Left ventricle myocardium inferior (tissue), 1 donor: ENCODE results near the gene EIF3A. TPM values are rescaled to one million over a fixed set of nuclear protein-coding genes. Genes with fewer than 3 reads are reported as not detected.
"Not testable (repeated sequence)": the region's sequence is repeated elsewhere in the genome, so short reads cannot be mapped to it uniquely, and the experiment has no call there.

Source experiments
- DNase-seq: peaks from one replicate; pipeline ENCODE4 v3.0.0-alpha.2; 2020
- H3K27ac ChIP-seq: fragments of 200-600 bp; replicated peaks from 2 replicates; pipeline ENCODE4 v1.8.0; 2021
- H3K27me3 ChIP-seq: fragments of 200-600 bp; 2 replicates; pipeline ENCODE4 v1.8.0; 2021; ENCODE audit warnings: low read depth
- H3K36me3 ChIP-seq: fragments of 200-600 bp; 2 replicates; pipeline ENCODE4 v1.8.0; 2021
- H3K4me1 ChIP-seq: fragments of 200-600 bp; 2 replicates; pipeline ENCODE4 v1.8.0; 2021
- H3K4me3 ChIP-seq: fragments of 200-600 bp; 2 replicates; pipeline ENCODE4 v1.8.0; 2021; ENCODE audit warnings: mild to moderate bottlenecking, moderate library complexity
- H3K9me3 ChIP-seq: fragments of 200-600 bp; replicated peaks from 2 replicates; pipeline ENCODE4 v1.8.0; 2021
- CTCF ChIP-seq: fragments of 200-600 bp; IDR thresholded peaks from 2 replicates; pipeline ENCODE4 v1.8.0; 2021; ENCODE audit warnings: antibody characterized with exemption, mild to moderate bottlenecking, borderline replicate concordance
- intact Hi-C: fragments of 100-400 bp; cut with micrococcal nuclease; formaldehyde crosslinking; loops from one replicate; pipeline ENCODE4 v1.11.0; 2022
- total RNA-seq: library from RNA; stranded (reverse); fragmentation: NEBNext Ultra II Directional; extraction: Animal tissue kit (Norgen Biotek cat#: 25700); gene quantifications from one replicate; pipeline ENCODE4 v1.2.1, GENCODE V29; 2021
- donor health status: DM: no; HTN: yes; CAD: no; lungs with severe emphysema.

Gene EIF3A
- total RNA-seq, 1 donor from 2014 or later: 103 TPM

DNA sequence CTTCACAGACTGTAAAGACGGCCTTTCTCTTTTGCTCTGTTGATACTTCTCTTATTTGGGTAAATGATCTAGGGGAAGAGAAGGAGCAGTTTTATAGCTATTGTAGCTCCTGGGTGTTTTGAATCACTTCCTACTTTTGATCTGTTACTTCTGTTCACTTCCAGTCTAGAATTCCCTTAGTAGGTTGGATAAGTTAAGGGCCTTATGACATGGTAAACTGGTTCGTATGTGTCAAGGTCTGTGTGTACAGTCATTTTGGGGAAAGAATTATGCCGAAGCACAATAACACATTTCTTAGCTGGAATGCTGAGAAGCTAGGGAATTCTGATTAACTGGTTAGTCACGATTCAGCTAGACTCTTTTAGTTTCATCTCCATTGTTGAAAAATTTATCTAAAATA is 31.4 kb upstream of the EIF3A start:
- H3K36me3 ChIP-seq: peaks cover 74% of the 10 kb centered on the region
- H3K9me3 ChIP-seq: no peaks in the 10 kb centered on the region
- no peaks in the 10 kb centered on the region for H3K4me1 ChIP-seq
- H3K27ac ChIP-seq: no peak overlapping the region
- intact Hi-C loops: no loop called here
- no peak for DNase-seq
- no peak for TF ChIP-seq CTCF
- no peak overlapping the region for H3K4me3 ChIP-seq
- no peaks in the 10 kb centered on the region for H3K27me3 ChIP-seq

DNA sequence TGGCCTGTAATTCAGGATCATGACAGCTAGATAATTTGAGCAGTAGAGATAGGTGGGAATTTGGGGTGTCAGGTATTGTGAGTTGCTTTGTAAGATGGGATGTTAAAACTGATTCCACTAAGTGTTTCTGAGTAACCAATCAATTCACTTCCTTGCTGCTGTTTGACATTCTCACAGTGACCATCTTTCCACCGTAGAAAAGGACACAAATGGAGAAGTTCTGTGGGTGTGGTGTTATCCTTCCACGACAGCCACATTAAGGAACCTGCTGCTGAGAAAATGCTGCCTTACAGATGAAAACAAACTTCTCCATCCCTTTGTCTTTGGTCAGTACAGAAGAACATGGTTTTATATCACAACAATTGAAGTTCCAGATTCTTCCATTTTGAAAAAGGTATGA is 27.2 kb upstream of the EIF3A start:
- intact Hi-C loops, H3K9me3 ChIP-seq, H3K4me3 ChIP-seq: not testable (repeated sequence)

DNA sequence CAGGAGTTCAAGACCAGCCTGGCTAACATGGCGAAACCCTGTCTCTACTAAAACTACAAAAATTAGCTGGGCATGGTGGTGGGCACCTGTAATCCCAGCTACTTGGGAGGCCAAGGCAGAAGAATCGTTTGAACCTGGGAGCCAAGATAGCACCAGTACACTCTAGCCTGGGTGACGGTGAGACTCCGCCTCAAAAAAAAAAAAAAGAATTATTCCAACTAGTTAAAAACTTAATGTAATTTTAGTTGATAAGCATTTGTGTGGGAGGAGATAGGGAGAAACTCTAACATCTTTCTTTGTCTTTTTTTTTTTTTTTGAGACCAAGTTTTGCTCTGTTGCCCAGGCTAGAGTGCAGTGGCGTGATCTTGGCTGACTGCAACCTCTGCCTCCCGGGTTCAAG is 26.5 kb upstream of the EIF3A start:
- H3K9me3 ChIP-seq, DNase-seq, H3K4me3 ChIP-seq, H3K27me3 ChIP-seq, H3K27ac ChIP-seq, intact Hi-C loops: not testable (repeated sequence)
- Histone ChIP-seq H3K36me3 (peaks cover 41% of the 10 kb centered on the region), H3K4me1 (peaks cover 17% of the 10 kb centered on the region)

More for the DNA sequence above, 27.2 kb upstream of the EIF3A start:
- peaks cover 17% of the 10 kb centered on the region for H3K4me1 ChIP-seq
- H3K36me3 ChIP-seq: peaks cover 48% of the 10 kb centered on the region
- H3K27me3 ChIP-seq, H3K27ac ChIP-seq, DNase-seq: not testable (repeated sequence)

GRCh38 chr10:119105899-119106298 is 25.3 kb upstream of the EIF3A start:
- H3K27me3 ChIP-seq, H3K9me3 ChIP-seq, H3K4me3 ChIP-seq, H3K27ac ChIP-seq, DNase-seq, intact Hi-C loops: not testable (repeated sequence)
- Histone ChIP-seq H3K4me1 (peaks cover 17% of the 10 kb centered on the region), H3K36me3 (peaks cover 29% of the 10 kb centered on the region)

- peaks cover 20% of the 10 kb centered on the region for H3K4me1 ChIP-seq
- peaks cover 22% of the 10 kb centered on the region for H3K36me3 ChIP-seq
- H3K27me3 ChIP-seq: no peaks in the 10 kb centered on the region
- intact Hi-C loops: no loop called here
- H3K9me3 ChIP-seq: no peaks in the 10 kb centered on the region
- no peak for TF ChIP-seq CTCF
- H3K4me3 ChIP-seq: peak overlapping the region; percentile 92
- DNase-seq: no peak
- no peak overlapping the region for H3K27ac ChIP-seq
These were observed 24.5 kb upstream of the EIF3A start for GRCh38 chr10:119105155-119105554.

- DNase-seq: peak; percentile 19
- TF ChIP-seq CTCF: no peak
These were observed 24.0 kb upstream of the EIF3A start for GRCh38 chr10:119104654-119105015.

GRCh38 chr10:119103903-119104653 is 23.5 kb upstream of the EIF3A start, which contains the start of gene DENND10:
Gene DENND10 (plus strand): TSS chr10:119104113. CDS start chr10:119104143, 30 bp downstream.
- Histone ChIP-seq H3K27me3 (no peaks in the 10 kb centered on the region), H3K4me3 (peak within 1 kb of the TSS; percentile 92), H3K9me3 (no peaks in the 10 kb centered on the region), H3K4me1 (peaks cover 21% of the 10 kb centered on the region), H3K27ac (peak within 1 kb of the TSS; percentile 86), H3K36me3 (peaks cover 11% of the 10 kb centered on the region)
- DNase-seq: peak; percentile 85
- intact Hi-C loops: no loop called here
- TF ChIP-seq CTCF: peak; percentile 34

More at GRCh38 chr10:119104654-119105015, 24.0 kb upstream of the EIF3A start:
- peak overlapping the region; percentile 92 for H3K4me3 ChIP-seq
- H3K4me1 ChIP-seq: peaks cover 21% of the 10 kb centered on the region
- H3K27ac ChIP-seq: peak overlapping the region; percentile 86
- no peaks in the 10 kb centered on the region for H3K27me3 ChIP-seq
- intact Hi-C loops: no loop called here
- H3K36me3 ChIP-seq: peaks cover 17% of the 10 kb centered on the region
- no peaks in the 10 kb centered on the region for H3K9me3 ChIP-seq
